Adrenal gland (tissue), 12 donors: Measurements from ENCODE around the gene ANKRD66. TPM values are rescaled to one million over a fixed set of nuclear protein-coding genes. Genes with fewer than 3 reads are reported as not detected.

ENCODE experiments used
- DNase-seq, 7 donors: peaks; one replicate each; pipeline ENCODE4 v3.0.0-alpha.2; 2019 to 2020
- H3K27ac ChIP-seq, 5 donors: fragments of 200-600 bp; sonication (generic) in 4 of 5; 1 replicate in 3 of 5; 2 replicates in 2 of 5; pipeline versions ENCODE4 v1.5.1 to v1.8.0; 2016 to 2020; ENCODE audit warnings: mild to moderate bottlenecking in 1 of 5
- H3K27me3 ChIP-seq: fragments of 200-600 bp; 2 replicates; pipeline ENCODE4 v1.8.0; 2021
- H3K36me3 ChIP-seq, 2 donors: fragments of 200-600 bp; replicated peaks in 1 of 2; 1 replicate in 1 of 2; 2 replicates in 1 of 2; pipeline versions ENCODE4 v1.5.1 to v1.8.0; 2018 to 2022
- H3K4me1 ChIP-seq, 2 donors: fragments of 200-600 bp; replicated peaks in 1 of 2; 1 replicate in 1 of 2; 2 replicates in 1 of 2; pipeline versions ENCODE4 v1.5.1 to v1.8.0; 2018 to 2021
- H3K4me3 ChIP-seq, 4 donors: fragments of 200-600 bp; sonication (generic) in 3 of 4; one replicate each; pipeline ENCODE4 v1.5.1; 2016 to 2018
- H3K9me3 ChIP-seq, 3 donors: fragments of 200-600 bp; sonication (generic) in 1 of 3; replicated peaks in 1 of 3; 1 replicate in 2 of 3; 2 replicates in 1 of 3; pipeline versions ENCODE4 v1.5.1 to v1.8.0; 2016 to 2021
- CTCF ChIP-seq, 6 experiments: fragments of 450-650 bp in 4 of 6; fragments of 200-600 bp in 2 of 6; sonication (generic) in 1 of 6; IDR thresholded peaks; 1 replicate in 5 of 6; 2 replicates in 1 of 6; pipeline versions ENCODE4 v1.5.1 to v1.8.0; 2016 to 2021; ENCODE audit warnings: antibody characterized with exemption in 6 of 6, mild to moderate bottlenecking in 2 of 6, moderate library complexity in 1 of 6
- POLR2A ChIP-seq, 2 donors: fragments of 450-650 bp; IDR thresholded peaks; one replicate each; pipeline ENCODE4 v1.6.1; 2017; ENCODE audit warnings: antibody characterized with exemption in 2 of 2, mild to moderate bottlenecking in 2 of 2, moderate library complexity in 1 of 2
- WGBS, 4 donors: extraction: QIAGEN DNeasy Blood & Tissue Kit in 2 of 4; methylation state at CpG; one replicate each; pipeline versions ENCODE4 v1.1.5 to v1.1.7; 2013 to 2017; 5-methylcytosine and 5-hydroxymethylcytosine counted together
- intact Hi-C, 2 donors: fragments of 100-400 bp; cut with DNase I; formaldehyde crosslinking; loops; one replicate each; pipeline versions ENCODE4 v1.14.1 to v1.15.0; 2022 to 2023
- polyA plus RNA-seq, 3 donors: library from polyadenylated mRNA; stranded (reverse); fragments of 200-250 nt in 2 of 3; fragments of 350-450 nt in 1 of 3; fragmentation: Illumina TruSeq in 1 of 3; extraction: RNeasy Lipid Tissue Mini Kit (QIAGEN cat#74804) in 1 of 3; gene quantifications; one replicate each; pipeline ENCODE4 v1.2.3, GENCODE V29; 2013 to 2014
- total RNA-seq, 9 donors: library from RNA; depleted of rRNA in 4 of 9; stranded (reverse); fragments of >200 nt in 4 of 9; fragments of 120-200 nt in 1 of 9; fragmentation: NEBNext Ultra II Directional in 1 of 9; extraction: Animal tissue kit (Norgen Biotek cat#: 25700) in 1 of 9; gene quantifications; one replicate each; pipeline versions ENCODE4 v1.1.0 to v1.2.4, GENCODE V29; 2013 to 2023
- donor health status: healthy with polysubstance abuse.
- donor health status: Bipolar disorder and iron deficiency.
- donor health status: DM: yes; HTN: yes; CAD: no.
- donor health status: DM: no; HTN: no; CAD: no.
- donor health status: DM: no; HTN: no; CAD: no.
- donor health status: DM: yes; HTN: yes; CAD: no.

The ANKRD66 gene
- total and polyA plus RNA-seq, 12 donors: not detected

DNA sequence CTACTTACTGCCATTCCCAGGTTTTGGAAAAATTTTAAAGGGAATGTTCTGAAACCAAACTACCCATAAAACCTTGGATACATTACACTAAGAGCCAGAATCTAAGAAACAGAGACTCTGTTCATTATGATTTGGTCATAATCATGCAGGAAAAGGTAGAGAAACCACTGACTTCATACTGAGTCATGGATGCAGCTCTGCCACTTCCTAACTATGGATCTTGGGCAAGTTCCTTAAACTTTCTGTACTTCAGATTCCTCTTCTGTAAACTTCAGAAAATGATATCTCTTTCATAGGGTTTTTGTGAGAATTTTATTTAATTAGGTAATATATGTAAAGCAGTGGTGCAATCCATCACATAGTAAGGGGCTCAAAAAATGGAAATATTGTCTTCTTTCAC is 31.6 kb upstream of the ANKRD66 start:
- DNase-seq: no peak
- no peak overlapping the region for H3K4me3 ChIP-seq
- no peaks in the 10 kb centered on the region for H3K36me3 ChIP-seq
- intact Hi-C loops: no loop called here
- TF ChIP-seq CTCF (IDR thresholded peaks at IDR 0.05) (no peak), POLR2A (IDR thresholded peaks at IDR 0.05) (no peak)
- no peaks in the 10 kb centered on the region for H3K27me3 ChIP-seq
- H3K9me3 ChIP-seq: no peaks in the 10 kb centered on the region
- no peaks in the 10 kb centered on the region for H3K4me1 ChIP-seq
- H3K27ac ChIP-seq: no peak overlapping the region

DNA sequence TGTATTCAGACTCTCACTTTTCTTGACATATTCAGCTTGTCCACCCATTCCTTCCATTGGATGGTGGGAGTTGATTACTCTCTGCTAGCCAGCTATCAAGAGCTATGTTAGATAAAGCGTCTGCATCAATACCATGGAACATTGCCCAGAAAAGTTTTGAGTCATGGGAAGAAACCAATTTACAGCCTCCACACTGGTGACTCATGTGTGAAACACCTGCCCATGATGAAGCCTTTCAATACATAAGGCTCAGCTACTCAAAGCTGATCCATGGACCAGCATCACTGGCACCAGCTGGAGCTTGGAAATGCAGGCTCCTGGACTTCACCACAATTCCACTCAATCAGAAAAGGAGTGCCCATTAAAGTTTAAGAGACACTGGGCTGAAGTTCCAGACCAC is 27.6 kb upstream of the ANKRD66 start:
- no peaks in the 10 kb centered on the region for H3K4me1 ChIP-seq
- no peaks in the 10 kb centered on the region for H3K9me3 ChIP-seq
- no peak overlapping the region for H3K27ac ChIP-seq
- no peak overlapping the region for H3K4me3 ChIP-seq
- H3K27me3 ChIP-seq: no peaks in the 10 kb centered on the region
- H3K36me3 ChIP-seq: no peaks in the 10 kb centered on the region
- intact Hi-C loops: no loop called here
- 33 to 71% (median 50%) methylated on average over 1 of the region's 1 CpG for WGBS, 4 donors
- TF ChIP-seq POLR2A (IDR thresholded peaks at IDR 0.05) (no peak), CTCF (IDR thresholded peaks at IDR 0.05) (no peak)
- DNase-seq: peak in 1 of 7 donors; percentile 18

- no peak overlapping the region for H3K4me3 ChIP-seq
- no peaks in the 10 kb centered on the region for H3K27me3 ChIP-seq
- 69 to 80% (median 73%) methylated on average over 1 of the region's 1 CpG for whole genome bisulfite sequencing, 4 donors
- H3K27ac ChIP-seq: no peak overlapping the region
- intact Hi-C loops: no loop called here
- H3K36me3 ChIP-seq: no peaks in the 10 kb centered on the region
- TF ChIP-seq POLR2A (IDR thresholded peaks at IDR 0.05): no peak
- TF ChIP-seq CTCF (IDR thresholded peaks at IDR 0.05): no peak
- H3K4me1 ChIP-seq: no peaks in the 10 kb centered on the region
- no peaks in the 10 kb centered on the region for H3K9me3 ChIP-seq
- no peak for DNase-seq
These were observed 26.3 kb upstream of the ANKRD66 start for GRCh38 chr6:46720401-46720800.

- WGBS, 4 donors: 83 to 96% (median 86%) methylated on average over 1 of the region's 1 CpG
- no peak for DNase-seq
- Histone ChIP-seq H3K27me3 (no peaks in the 10 kb centered on the region), H3K4me3 (no peak overlapping the region), H3K27ac (no peak overlapping the region), H3K4me1 (peaks cover 0 to 2% of the 10 kb centered on the region in 2 donors), H3K36me3 (no peaks in the 10 kb centered on the region), H3K9me3 (no peaks in the 10 kb centered on the region)
- TF ChIP-seq CTCF (IDR thresholded peaks at IDR 0.05) (no peak), POLR2A (IDR thresholded peaks at IDR 0.05) (no peak)
- intact Hi-C loops: no loop called here
These were observed 16.9 kb upstream of the ANKRD66 start for GRCh38 chr6:46729787-46730326.
